HG03460 (cell line): ENCODE measurements around the gene FALEC.
A peak's percentile ranks its signal among the peaks of the same experiment; 100 is the strongest.
"Not testable (repeated sequence)": the region's sequence is repeated elsewhere in the genome, so short reads cannot be mapped to it uniquely, and the experiment has no call there.

Experiments used
- ATAC-seq: cut with Tn5 transposase; IDR thresholded peaks from one replicate; pipeline ENCODE4 v1.9.1; 2021; ENCODE audit not compliant: unreplicated experiment

The FALEC gene

DNA sequence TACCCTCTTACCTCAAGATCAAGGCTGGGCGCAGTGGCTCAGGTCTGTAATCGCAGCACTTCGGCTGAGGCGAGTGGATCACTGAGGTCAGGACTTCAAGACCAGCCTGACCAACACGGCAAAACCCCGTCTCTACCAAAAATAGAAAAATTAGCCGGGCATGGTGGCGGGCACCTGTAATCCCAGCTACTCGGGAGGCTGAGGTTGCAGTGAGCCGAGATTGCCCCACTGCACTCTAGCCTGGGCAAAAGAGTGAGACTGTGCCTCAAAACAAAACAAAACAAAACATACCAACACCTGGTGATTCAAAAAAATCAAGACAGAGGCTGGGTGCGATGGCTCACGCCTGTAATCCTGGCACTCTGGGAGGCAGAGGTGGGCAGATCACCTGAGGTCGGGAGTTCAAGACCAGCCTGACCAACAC, 58.1 kb downstream of the FALEC start:
- not testable (repeated sequence) for ATAC-seq

DNA sequence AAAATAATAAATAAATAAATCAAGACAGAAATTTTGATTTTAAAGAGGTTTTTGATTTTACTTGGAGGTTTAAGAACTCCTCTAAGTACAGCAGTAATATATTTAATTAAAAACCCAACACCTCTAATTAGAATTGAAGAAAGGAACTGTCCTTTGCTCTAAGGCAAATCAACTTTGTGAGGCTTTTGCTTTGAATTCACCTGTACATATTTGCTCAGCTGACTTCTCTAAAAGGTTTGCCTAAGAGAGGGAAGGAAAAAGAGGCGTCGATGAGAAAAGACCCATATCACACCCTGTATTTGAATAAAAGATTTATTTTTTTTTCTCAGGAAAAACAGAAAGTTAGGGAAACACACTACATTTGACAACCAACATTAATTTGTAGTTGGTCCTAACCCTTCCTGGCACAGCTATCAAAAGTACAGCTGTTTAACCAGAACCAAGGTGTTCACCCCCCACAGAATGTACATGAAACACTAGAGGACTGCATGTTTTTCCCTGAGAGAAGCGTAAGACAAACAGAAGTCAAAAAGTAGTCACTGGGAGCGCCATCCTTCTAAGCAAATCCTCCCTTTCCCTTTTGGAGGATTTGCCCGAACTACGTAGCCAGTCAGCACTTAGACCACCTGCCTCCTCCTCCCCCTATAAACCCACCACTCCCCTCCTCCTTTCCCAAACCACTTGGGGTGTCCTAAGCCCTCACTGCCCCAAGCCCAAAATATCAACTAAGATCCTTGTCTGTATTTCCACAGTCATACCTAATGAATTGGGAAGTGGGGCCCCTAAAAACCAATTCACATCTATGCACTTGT, 58.9 kb downstream of the FALEC start:
- no peak for ATAC-seq

GRCh38 chr1:150575072-150575489, 59.5 kb downstream of the FALEC start:
- ATAC-seq = no peak

- ATAC-seq = no peak
These were observed 60.2 kb downstream of the FALEC start for GRCh38 chr1:150575518-150576366.

DNA sequence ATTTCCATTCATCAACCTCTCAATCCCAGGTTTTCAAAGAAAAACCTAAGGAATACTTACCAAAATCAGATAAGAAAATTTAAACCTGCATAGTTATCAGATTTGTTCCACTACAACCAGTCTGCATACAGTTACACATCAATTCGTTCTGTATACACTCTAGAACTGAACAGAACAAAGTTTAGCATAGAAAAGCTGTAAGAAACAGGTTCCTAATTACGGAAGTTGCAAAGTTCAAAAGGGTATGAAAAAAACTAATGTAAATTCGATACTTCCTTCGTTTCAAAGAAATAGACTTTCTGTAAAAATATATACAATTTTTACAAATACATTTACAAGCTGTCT, 60.8 kb downstream of the FALEC start:
- ATAC-seq = no peak

DNA sequence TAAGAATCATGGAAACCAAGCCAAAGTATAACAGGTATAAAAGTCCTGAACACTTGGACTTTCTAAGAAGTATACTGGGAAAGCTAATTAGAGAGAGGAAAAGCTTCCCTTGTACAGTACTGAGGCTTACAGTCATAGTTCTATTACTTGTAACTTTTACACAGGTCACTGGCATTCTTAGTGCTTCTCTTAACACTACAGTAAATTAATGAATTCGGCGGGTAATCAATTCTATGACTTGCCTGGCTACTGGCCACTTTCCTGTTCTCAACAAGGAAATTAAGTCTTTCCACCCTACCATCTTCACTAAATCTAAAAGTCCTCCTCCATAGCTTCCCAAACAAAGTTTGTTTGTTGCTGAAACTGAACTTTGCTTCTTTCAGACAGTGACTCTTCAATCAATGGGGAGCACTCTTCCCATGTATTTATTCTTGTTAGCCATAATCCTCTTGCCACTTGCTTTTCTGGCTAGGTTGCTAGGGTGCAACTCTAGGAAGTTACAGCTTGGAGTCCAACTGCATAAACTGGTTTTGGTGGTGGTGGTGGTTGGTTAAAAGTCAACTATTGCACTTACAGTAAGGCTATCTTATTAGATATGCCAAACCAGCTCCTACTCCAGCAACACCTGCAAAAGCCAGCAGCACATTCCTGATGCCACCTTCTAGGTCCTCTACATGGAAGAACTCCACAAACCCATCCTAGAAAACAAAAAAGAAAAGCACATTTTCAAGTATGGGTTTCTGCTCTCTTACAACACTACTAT, 61.4 kb downstream of the FALEC start:
- ATAC-seq = no peak

DNA sequence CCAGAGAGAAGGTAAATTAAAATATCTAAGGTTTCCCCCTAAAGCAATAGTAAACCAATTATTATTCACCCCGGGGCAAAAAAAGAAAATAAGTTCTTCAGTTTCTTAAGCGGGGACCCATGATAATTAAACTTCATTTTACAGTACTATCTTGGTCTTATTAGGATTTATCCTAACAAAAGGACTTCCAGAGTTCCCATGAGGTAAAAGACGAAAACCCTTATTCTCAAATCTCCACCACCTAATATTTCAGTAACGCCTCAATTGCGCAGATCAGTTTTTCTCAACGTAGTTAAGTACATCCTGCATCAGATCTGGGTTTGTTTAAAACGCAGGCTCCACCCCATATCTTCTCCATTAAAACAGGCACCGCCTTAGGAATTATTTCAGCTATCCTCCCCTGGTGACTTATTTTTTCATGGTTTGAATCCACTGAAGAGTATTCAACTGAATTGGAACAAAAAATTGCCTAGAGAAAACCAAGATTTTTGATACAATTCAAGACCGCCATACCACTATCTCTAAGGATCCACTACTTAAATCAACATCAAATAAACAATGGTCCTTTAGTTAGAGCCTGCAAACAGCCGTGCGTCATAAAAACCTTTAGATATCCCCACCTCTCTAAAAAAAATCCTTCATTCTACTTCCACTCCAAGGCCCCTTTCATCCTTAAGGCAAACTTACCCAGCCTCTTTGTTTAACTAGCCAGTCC, 62.2 kb downstream of the FALEC start:
- no peak for ATAC-seq

GRCh38 chr1:150578272-150579109, 62.9 kb downstream of the FALEC start:
- ATAC-seq = no peak

DNA sequence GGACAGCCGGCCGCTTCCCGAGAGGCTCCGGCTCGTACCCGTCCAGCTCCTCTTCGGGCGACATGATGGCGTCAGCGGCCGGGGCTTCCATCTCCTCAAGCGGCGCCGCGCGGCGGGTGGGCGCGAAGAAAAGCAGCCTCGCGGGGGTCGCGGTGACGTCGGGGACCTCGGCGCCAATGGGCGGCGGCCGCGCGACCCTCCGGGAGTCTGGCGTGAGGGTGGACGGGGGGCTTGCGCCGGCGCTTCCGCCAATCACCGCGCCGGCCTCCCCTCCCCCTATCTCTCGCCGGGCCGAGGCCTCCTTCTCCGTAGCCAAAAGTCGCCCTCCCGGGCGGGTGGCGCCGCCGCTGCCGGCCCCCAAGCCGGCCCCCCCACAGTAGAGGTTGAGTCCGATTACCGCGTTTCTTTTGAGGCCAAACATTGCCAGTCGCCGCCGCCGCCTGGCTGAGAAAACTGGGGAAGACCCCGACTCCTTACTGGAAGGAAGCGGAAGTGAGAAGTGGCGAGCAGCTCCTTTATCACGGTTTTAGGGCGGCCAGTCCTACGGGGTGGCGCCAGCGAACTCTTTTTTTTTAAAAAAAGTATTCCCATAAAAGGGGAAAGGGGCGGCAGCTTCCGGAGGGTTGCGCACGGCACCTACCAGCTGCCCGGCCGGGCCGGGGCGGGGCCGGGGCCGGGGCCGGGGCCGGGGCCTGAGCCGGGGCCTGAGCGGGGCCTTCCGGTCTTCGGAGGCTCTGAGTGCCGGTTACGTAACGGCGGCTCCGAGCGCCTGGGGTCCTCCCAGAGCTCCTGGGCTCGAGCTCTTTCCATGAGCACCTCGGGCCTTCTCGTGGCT, 63.8 kb downstream of the FALEC start, which contains the start of gene MCL1:
Gene MCL1, minus strand, starts transcription at position 501 of the 835 bp plus-strand sequence. Its CDS starts 80 bp downstream, at position 421.
- peak; percentile 82 for ATAC-seq

DNA sequence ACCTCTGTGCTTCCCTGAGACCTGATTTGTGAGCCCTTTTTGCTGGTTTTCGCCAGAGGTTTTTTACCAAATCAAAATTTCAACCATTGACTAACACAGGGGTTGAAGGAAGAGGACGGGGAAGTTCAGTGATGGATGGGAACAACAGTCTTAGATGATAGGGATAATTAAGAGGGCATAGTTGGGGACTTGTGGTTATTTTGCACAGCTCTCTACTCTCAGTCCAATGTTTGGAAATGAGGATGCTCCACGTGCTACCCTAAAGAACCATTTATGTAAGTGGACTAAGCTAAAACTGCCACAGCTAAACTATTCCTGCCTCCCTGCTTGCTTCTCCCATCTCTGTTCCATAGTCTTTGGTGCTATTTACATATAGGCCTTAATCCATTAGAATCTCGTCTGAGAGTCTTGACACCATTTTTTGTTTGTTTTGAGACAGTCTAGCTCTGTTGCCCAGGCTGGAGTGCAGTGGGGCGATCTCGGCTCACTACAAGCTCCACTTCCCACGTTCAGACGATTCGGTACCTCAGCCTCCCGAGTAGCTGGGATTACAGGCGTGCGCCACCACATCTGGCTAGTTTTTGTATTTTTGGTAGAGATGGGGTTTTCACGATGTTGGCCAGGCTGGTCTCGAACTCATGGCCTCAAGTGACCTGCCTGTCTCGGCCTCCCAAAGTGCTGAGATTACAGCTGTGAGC, 64.5 kb downstream of the FALEC start:
- no peak for ATAC-seq

- not testable (repeated sequence) for ATAC-seq
These were observed 65.4 kb downstream of the FALEC start for GRCh38 chr1:150580966-150581365.

DNA sequence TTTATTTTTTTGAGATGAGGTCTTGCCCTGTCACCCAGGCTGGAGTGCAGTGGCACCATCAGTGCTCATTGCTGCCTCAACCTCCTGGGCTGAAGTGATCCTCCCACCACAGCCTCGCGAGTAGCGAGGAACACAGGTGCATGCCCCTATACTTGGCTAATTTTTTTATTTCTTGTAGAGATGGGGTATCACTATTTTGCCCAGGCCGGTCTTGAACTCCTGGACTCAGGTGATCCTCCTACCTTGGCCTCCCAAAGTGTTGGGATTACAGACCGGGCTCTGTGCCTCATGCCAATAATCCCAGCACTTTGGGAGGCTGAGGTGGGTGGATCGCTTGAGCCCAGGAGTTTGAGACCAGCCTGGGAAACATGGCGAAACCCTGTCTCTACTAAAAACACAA, 65.9 kb downstream of the FALEC start:
- not testable (repeated sequence) for ATAC-seq

DNA sequence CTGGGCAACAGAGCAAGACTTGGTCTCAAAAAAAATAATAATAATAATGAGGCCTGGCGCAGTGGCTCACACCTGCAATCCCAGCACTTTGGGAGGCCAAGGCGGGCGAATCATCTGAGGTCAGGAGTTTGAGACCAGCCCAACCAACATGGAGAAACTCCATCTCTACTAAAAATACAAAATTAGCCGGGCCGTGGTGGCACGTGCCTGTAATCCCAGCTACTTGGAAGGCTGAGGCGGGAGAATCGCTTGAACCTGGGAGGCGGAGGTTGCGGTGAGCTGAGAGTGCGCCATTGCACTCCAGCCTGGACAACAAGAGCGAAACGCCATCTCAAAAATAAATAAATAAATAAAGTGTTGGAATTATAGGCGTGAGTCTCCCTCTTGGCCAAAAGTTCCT, 66.4 kb downstream of the FALEC start:
- ATAC-seq = not testable (repeated sequence)

DNA sequence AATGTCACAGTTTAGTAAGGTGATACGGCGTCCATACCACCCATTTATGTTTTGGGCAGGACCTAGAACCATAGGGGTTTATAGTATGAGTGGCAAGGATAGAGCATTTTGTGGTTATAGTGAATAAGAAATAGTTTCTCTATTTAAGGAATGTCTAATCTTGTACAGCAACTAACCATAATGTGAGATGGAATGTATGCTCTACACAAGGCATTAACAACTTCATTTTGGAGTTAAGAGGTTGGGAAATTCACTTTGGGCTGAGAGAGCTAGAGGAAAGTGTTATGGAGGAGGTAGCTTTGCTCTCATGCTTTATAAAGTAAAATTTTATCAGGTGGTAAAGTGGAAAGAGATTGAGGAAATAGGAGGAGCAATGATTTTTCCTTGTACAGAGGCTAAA, 66.8 kb downstream of the FALEC start:
- ATAC-seq = no peak
